ENCODE results near the gene GDPD5.

GRCh38 chr11:75442161-75442885, 83.4 kb downstream of the GDPD5 start:
- TF ChIP-seq YY1 (IDR thresholded peaks at IDR 0.05; ENCODE audit: low read depth, low read length) (no peak), IRF5 (IDR thresholded peaks at IDR 0.05; ENCODE audit: borderline replicate concordance) (no peak), MXI1 (IDR thresholded peaks at IDR 0.05; ENCODE audit: low read depth, low read length) (no peak), RB1 (IDR thresholded peaks at IDR 0.05; ENCODE audit: borderline replicate concordance) (no peak), ZZZ3 (IDR thresholded peaks at IDR 0.05; ENCODE audit: control insufficient read depth, insufficient read length, low read depth) (no peak), KDM1A (IDR thresholded peaks at IDR 0.05; ENCODE audit: borderline replicate concordance) (no peak), POLR2A (IDR thresholded peaks at IDR 0.05; ENCODE audit: low read depth, low read length) (no peak)
- TF ChIP-seq, protein P1, sequence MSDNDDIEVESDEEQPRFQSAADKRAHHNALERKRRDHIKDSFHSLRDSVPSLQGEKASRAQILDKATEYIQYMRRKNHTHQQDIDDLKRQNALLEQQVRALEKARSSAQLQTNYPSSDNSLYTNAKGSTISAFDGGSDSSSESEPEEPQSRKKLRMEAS (IDR thresholded peaks at IDR 0.05; ENCODE audit: low read depth, low read length), result no peak
